ENCODE data around the gene MVB12B. TPM values are rescaled to one million over a fixed set of nuclear protein-coding genes. Genes with fewer than 3 reads are reported as not detected.
A peak's percentile ranks its signal among the peaks of the same experiment; 100 is the strongest.

The MVB12B gene
- total RNA-seq, 1 donor from 2014 or later: 47.5 TPM

DNA sequence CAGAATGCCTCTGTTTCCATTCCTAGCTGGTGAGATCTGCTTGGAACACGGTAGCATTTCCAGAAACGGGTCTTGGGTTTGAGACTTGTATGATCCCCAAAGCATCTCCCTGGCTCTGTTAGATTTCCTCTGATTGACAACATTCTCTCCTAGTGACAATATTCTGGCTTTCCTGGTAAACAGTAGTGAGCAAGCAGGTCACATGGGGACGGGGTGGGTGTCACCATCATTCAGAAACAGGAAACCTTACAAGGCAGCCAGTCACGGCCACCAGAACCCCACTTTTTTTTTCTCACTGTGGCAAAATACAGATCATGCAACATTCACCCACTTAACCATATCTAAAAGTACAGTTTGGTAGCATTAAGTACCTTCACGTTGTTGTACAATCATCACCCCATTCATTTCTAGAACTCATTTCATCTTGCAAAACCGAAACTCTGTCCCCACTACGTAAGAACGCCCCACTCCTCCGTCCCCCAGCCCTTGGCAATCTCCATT lies 197.0 kb downstream of the MVB12B start:
- TF ChIP-seq, protein P1, sequence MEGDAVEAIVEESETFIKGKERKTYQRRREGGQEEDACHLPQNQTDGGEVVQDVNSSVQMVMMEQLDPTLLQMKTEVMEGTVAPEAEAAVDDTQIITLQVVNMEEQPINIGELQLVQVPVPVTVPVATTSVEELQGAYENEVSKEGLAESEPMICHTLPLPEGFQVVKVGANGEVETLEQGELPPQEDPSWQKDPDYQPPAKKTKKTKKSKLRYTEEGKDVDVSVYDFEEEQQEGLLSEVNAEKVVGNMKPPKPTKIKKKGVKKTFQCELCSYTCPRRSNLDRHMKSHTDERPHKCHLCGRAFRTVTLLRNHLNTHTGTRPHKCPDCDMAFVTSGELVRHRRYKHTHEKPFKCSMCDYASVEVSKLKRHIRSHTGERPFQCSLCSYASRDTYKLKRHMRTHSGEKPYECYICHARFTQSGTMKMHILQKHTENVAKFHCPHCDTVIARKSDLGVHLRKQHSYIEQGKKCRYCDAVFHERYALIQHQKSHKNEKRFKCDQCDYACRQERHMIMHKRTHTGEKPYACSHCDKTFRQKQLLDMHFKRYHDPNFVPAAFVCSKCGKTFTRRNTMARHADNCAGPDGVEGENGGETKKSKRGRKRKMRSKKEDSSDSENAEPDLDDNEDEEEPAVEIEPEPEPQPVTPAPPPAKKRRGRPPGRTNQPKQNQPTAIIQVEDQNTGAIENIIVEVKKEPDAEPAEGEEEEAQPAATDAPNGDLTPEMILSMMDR (IDR thresholded peaks at IDR 0.05): no peak
- H3K4me1 ChIP-seq: peaks cover 14% of the 10 kb centered on the region
- DNase-seq (no peak), ATAC-seq (peak; percentile 78)
- peaks cover 35% of the 10 kb centered on the region for H3K27me3 ChIP-seq
- intact Hi-C loops (cut with DNase I): no loop called here
- H3K27ac ChIP-seq: peak overlapping the region; percentile 39
- H3K4me3 ChIP-seq: peak overlapping the region; percentile 19
- H3K36me3 ChIP-seq: no peaks in the 10 kb centered on the region
- H3K9me3 ChIP-seq: no peaks in the 10 kb centered on the region

GRCh38 chr9:126524353-126525077 lies 197.9 kb downstream of the MVB12B start:
- no peak for DNase-seq
- Histone ChIP-seq H3K4me3 (no peak overlapping the region), H3K9me3 (no peaks in the 10 kb centered on the region), H3K27ac (peak overlapping the region; percentile 39), H3K36me3 (no peaks in the 10 kb centered on the region), H3K27me3 (peaks cover 27% of the 10 kb centered on the region), H3K4me1 (peaks cover 14% of the 10 kb centered on the region)
- intact Hi-C loops (cut with DNase I): no loop called here
- ATAC-seq: no peak
- TF ChIP-seq, protein P1 (IDR thresholded peaks at IDR 0.05): no peak

DNA sequence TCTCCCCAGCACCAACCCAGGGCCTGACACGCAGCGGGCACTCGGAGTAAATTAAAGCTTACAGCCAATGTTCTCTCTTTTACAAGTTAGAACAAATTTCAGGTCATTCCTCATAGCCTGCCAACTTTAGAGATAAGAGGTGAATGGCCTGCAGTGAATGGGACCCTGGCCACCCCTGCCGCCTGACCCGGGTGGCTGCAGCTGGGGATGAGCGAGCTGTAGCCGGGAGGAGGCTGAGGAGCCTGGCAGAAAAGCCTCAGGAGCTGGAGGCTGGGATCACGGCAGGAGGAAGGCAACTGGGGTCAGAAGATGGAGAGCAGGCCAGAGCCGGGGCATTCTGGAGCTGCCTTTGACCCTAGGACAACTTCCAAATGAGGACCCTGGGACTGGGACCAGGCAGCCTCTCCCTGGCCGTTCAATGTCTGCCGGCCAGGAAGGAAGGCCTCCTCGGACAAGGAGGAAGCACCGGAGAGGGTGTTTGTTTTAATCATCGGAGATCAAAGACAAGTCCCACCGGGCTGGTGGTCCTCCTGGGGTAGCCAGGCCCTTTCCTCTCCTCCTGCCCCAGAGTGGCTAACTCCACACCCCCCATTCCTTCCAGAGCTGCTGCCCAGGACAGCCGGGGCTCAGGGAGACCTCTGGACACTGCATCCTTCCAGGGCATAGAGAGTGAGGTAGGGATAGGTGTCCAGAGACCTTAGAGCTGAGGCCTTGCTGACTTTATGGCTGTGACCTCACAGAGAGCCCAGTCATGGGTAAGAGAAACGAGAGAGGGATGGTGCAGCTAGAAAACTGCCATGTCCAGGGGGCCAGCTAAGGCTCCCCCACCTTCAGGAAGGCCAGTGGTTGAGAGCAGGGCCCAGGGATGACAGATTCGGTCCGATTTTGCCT lies 199.8 kb downstream of the MVB12B start:
- Histone ChIP-seq H3K36me3 (no peaks in the 10 kb centered on the region), H3K27ac (no peak overlapping the region), H3K27me3 (peaks cover 21% of the 10 kb centered on the region), H3K4me1 (peaks cover 14% of the 10 kb centered on the region), H3K9me3 (no peaks in the 10 kb centered on the region), H3K4me3 (no peak overlapping the region)
- DNase-seq (no peak), ATAC-seq (no peak)
- intact Hi-C loops (cut with DNase I): no loop called here
- TF ChIP-seq, protein P1 (IDR thresholded peaks at IDR 0.05): no peak

GRCh38 chr9:126527109-126527825 lies 200.6 kb downstream of the MVB12B start:
- peaks cover 15% of the 10 kb centered on the region for H3K27me3 ChIP-seq
- no peak for DNase-seq
- intact Hi-C loops (cut with DNase I): no loop called here
- peaks cover 14% of the 10 kb centered on the region for H3K4me1 ChIP-seq
- H3K4me3 ChIP-seq: no peak overlapping the region
- H3K27ac ChIP-seq: no peak overlapping the region
- H3K36me3 ChIP-seq: no peaks in the 10 kb centered on the region
- H3K9me3 ChIP-seq: no peaks in the 10 kb centered on the region
- TF ChIP-seq, protein P1 (IDR thresholded peaks at IDR 0.05): no peak
- ATAC-seq: no peak

DNA sequence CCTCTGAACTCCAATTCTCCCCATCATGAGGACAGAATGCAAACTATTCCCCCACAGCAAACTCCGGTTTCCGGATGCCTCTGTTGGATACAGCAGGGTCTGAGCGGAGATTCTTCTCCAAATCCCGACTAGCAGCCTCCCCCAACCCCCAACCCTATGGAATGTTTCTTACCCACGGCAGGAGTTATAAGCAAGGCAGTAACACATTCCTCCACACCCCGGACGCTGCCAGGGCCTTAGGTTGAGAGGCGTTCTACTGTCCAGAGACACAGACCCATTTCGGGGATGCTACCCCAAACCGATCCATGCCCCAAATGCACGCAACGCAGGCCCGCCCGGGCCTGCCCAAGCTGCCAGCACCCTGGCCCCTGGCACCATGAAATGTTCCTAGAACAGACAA lies 201.5 kb downstream of the MVB12B start:
- TF ChIP-seq, protein P1 (IDR thresholded peaks at IDR 0.05): no peak
- Histone ChIP-seq H3K27me3 (peaks cover 15% of the 10 kb centered on the region), H3K4me3 (no peak overlapping the region), H3K36me3 (no peaks in the 10 kb centered on the region), H3K4me1 (peaks cover 13% of the 10 kb centered on the region), H3K27ac (no peak overlapping the region), H3K9me3 (no peaks in the 10 kb centered on the region)
- ATAC-seq (no peak), DNase-seq (no peak)
- intact Hi-C loops (cut with DNase I): no loop called here
